HG03354 (cell line): ENCODE measurements around the gene RIMS4.
"Not testable (repeated sequence)": the region's sequence is repeated elsewhere in the genome, so short reads cannot be mapped to it uniquely, and the experiment has no call there.

Source experiments
- ATAC-seq: cut with Tn5 transposase; IDR thresholded peaks from one replicate; pipeline ENCODE4 v1.9.1; 2021; ENCODE audit warnings: mild to moderate bottlenecking; ENCODE audit not compliant: unreplicated experiment, poor library complexity, severe bottlenecking

RIMS4 gene

GRCh38 chr20:44832724-44833123 is 22.4 kb upstream of the RIMS4 start:
- no peak for ATAC-seq

GRCh38 chr20:44830995-44831394 is 20.6 kb upstream of the RIMS4 start:
- no peak for ATAC-seq

- no peak for ATAC-seq
Observed at GRCh38 chr20:44830523-44830922, 20.2 kb upstream of the RIMS4 start.

- ATAC-seq: no peak
Observed at GRCh38 chr20:44829688-44830087, 19.3 kb upstream of the RIMS4 start.

GRCh38 chr20:44828640-44829039 is 18.3 kb upstream of the RIMS4 start:
- ATAC-seq: no peak

- no peak for ATAC-seq
Observed at GRCh38 chr20:44827401-44827800, 17.1 kb upstream of the RIMS4 start.

GRCh38 chr20:44821576-44821975 is 11.2 kb upstream of the RIMS4 start:
- not testable (repeated sequence) for ATAC-seq

GRCh38 chr20:44819936-44820335 is 9.6 kb upstream of the RIMS4 start:
- ATAC-seq: no peak

- no peak for ATAC-seq
Observed at GRCh38 chr20:44817143-44817910, 7.0 kb upstream of the RIMS4 start.

GRCh38 chr20:44814937-44815336 is 4.6 kb upstream of the RIMS4 start:
- no peak for ATAC-seq

GRCh38 chr20:44811150-44811685 is 872 bp upstream of the RIMS4 start:
- no peak for ATAC-seq

GRCh38 chr20:44810061-44810390 is 320 bp downstream of the RIMS4 start:
- no peak for ATAC-seq

GRCh38 chr20:44809380-44810060 is 826 bp downstream of the RIMS4 start:
- ATAC-seq: no peak

- ATAC-seq: no peak
Observed at GRCh38 chr20:44807684-44808056, 2.7 kb downstream of the RIMS4 start.

GRCh38 chr20:44807051-44807683 is 3.2 kb downstream of the RIMS4 start:
- ATAC-seq: no peak

GRCh38 chr20:44805979-44806620 is 4.2 kb downstream of the RIMS4 start:
- no peak for ATAC-seq

- ATAC-seq: no peak
Observed at GRCh38 chr20:44805335-44805978, 4.9 kb downstream of the RIMS4 start.

- no peak for ATAC-seq
Observed at GRCh38 chr20:44803383-44803941, 6.9 kb downstream of the RIMS4 start.

- no peak for ATAC-seq
Observed at GRCh38 chr20:44802702-44803101, 7.6 kb downstream of the RIMS4 start.
